Thoracic aorta (tissue), 2 donors: ENCODE data around the gene RHOJ. TPM values are rescaled to one million over a fixed set of nuclear protein-coding genes. Genes with fewer than 3 reads are reported as not detected.

Experiments
- ATAC-seq: fragments of 150-250 bp; one replicate; pipeline ENCODE4 v1.8.0; 2017; ENCODE audit warnings: low read depth; ENCODE audit not compliant: insufficient number of reproducible peaks, low FRiP score
- DNase-seq: peaks from one replicate; pipeline ENCODE4 v3.0.0-alpha.2; 2020; ENCODE audit warnings: low spot score
- H3K27ac ChIP-seq, 2 donors: fragments of 200-600 bp; sonication (generic); 1 replicate in 1 of 2; 2 replicates in 1 of 2; pipeline ENCODE4 v1.5.1; 2016; ENCODE audit warnings: mild to moderate bottlenecking in 2 of 2, moderate library complexity in 2 of 2
- H3K27me3 ChIP-seq: fragments of 200-600 bp; sonication (generic); replicated peaks from 2 replicates; pipeline ENCODE4 v1.6.0; 2016; ENCODE audit warnings: mild to moderate bottlenecking; ENCODE audit not compliant: insufficient read depth
- H3K36me3 ChIP-seq: fragments of 200-600 bp; sonication (generic); one replicate; pipeline ENCODE4 v1.5.1; 2016
- H3K4me1 ChIP-seq, 2 donors: fragments of 200-600 bp; sonication (generic); 1 replicate in 1 of 2; 2 replicates in 1 of 2; pipeline versions ENCODE4 v1.5.1 to v1.6.0; 2016; ENCODE audit warnings: low read depth in 2 of 2, mild to moderate bottlenecking in 1 of 2; ENCODE audit not compliant: control insufficient read depth in 1 of 2
- H3K4me3 ChIP-seq: fragments of 200-600 bp; sonication (generic); 2 replicates; pipeline ENCODE4 v1.5.1; 2016; ENCODE audit warnings: mild to moderate bottlenecking
- H3K9me3 ChIP-seq: fragments of 200-600 bp; sonication (generic); 2 replicates; pipeline ENCODE4 v1.5.1; 2016
- total RNA-seq, 2 donors: library from RNA; depleted of rRNA; stranded (reverse); fragments of >200 nt; gene quantifications; one replicate each; pipeline versions ENCODE4 v1.1.0 to v1.2.3, GENCODE V29; 2016
- TF ChIP-seq, protein P1 (sequence below): fragments of 200-600 bp; sonication (generic); IDR thresholded peaks from one replicate; pipeline ENCODE4 v1.5.1; 2019; ENCODE audit warnings: antibody characterized with exemption

Gene RHOJ
- total RNA-seq, 2 donors from 2014 or later, result 7.6 to 23.4 TPM

DNA sequence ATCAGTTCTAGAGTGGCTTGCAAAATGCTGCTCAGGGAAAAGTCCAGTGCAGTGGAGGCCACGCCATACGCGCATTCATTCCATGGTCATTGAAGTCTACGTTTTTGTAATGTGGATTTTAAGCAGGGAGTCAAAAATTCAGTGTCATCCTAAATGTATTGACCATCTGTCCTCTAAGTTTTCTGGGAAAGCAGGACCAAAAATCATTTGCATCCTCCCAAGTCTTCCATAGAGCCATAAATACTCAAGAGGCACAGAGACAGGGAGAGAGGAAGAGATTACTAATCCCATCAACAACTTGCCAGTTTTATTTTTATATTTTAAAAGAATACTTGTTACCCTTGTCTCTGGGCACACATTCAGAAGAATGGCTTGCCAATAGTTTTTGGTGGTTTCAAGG, 36.9 kb downstream of the RHOJ start:
- Histone ChIP-seq H3K4me1 (peaks cover 11 to 21% of the 10 kb centered on the region in 2 donors), H3K9me3 (no peaks in the 10 kb centered on the region), H3K4me3 (no peak overlapping the region), H3K36me3 (no peaks in the 10 kb centered on the region), H3K27me3 (no peaks in the 10 kb centered on the region), H3K27ac (peak overlapping the region in 1 of 2 donors; percentile 32)
- ATAC-seq, result no peak
- TF ChIP-seq, protein P1, sequence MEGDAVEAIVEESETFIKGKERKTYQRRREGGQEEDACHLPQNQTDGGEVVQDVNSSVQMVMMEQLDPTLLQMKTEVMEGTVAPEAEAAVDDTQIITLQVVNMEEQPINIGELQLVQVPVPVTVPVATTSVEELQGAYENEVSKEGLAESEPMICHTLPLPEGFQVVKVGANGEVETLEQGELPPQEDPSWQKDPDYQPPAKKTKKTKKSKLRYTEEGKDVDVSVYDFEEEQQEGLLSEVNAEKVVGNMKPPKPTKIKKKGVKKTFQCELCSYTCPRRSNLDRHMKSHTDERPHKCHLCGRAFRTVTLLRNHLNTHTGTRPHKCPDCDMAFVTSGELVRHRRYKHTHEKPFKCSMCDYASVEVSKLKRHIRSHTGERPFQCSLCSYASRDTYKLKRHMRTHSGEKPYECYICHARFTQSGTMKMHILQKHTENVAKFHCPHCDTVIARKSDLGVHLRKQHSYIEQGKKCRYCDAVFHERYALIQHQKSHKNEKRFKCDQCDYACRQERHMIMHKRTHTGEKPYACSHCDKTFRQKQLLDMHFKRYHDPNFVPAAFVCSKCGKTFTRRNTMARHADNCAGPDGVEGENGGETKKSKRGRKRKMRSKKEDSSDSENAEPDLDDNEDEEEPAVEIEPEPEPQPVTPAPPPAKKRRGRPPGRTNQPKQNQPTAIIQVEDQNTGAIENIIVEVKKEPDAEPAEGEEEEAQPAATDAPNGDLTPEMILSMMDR, result no peak
- DNase-seq, result no peak

DNA sequence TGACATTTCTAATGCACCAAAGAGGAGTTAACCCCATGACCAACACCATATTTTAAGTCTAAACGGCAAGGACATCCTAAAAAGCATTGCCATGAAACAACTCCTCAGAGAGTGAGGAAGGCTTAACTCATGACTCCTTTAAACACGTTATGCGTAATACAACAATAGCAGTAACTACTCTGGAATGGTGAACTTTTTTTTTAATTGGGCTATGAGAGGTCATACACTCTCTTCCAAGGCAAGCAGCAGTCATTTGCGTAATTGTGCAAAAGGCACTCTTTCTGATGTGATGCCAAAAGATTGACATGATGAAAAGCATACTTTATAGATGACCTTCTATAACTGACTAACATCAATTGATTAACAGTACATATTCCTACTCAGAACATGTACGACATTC, 39.4 kb downstream of the RHOJ start:
- no peaks in the 10 kb centered on the region for H3K9me3 ChIP-seq
- no peaks in the 10 kb centered on the region for H3K27me3 ChIP-seq
- no peak overlapping the region for H3K4me3 ChIP-seq
- H3K36me3 ChIP-seq, result no peaks in the 10 kb centered on the region
- H3K27ac ChIP-seq, result no peak overlapping the region
- no peak for ATAC-seq
- H3K4me1 ChIP-seq, result peaks cover 17 to 33% of the 10 kb centered on the region in 2 donors
- DNase-seq, result no peak
- TF ChIP-seq, protein P1, result no peak

DNA sequence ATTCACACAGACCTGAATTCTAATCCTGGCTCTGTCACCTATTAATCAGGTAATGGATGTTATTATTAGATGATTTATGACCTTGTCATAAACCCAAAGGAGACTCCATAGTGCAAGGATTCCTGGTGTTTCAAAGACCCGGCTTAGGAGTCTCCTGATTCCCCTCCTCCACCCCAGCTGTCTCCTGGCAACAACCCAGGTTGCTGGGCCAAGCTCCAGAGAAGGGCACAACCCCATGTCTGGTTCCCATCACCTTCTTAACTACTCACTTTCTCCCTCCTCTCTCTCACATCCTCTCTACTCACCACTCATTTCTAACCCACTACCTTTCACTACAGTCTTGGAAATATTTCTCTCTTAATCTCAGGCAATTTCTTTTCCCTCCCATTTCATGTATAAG, 41.6 kb downstream of the RHOJ start:
- TF ChIP-seq, protein P1, result no peak
- H3K27me3 ChIP-seq, result no peaks in the 10 kb centered on the region
- no peak overlapping the region for H3K27ac ChIP-seq
- no peak overlapping the region for H3K4me3 ChIP-seq
- H3K4me1 ChIP-seq, result peaks cover 18 to 39% of the 10 kb centered on the region in 2 donors
- no peaks in the 10 kb centered on the region for H3K36me3 ChIP-seq
- ATAC-seq (no peak), DNase-seq (no peak)
- H3K9me3 ChIP-seq, result no peaks in the 10 kb centered on the region

DNA sequence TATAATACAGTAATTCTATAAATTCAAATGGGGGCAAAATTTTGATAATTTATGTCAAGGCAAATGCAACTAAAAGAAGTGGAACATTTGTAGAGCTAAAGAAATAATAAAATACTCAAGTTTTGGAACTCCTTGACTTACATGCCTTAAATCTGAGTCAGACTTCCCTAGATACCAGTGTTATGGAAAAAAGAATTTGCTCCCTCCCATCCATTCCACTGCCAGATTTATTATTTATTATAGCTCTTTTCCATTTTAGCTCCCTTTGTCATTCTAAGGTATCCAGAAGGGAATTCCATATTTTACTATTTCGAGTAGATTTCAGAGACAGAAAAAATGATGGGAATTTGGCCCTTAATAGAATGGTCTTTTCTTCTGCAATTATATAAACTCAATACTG, 44.0 kb downstream of the RHOJ start:
- peaks cover 13 to 25% of the 10 kb centered on the region in 2 donors for H3K4me1 ChIP-seq
- no peak for DNase-seq
- H3K27ac ChIP-seq, result peak overlapping the region in 1 of 2 donors; percentile 85
- H3K4me3 ChIP-seq, result no peak overlapping the region
- TF ChIP-seq, protein P1, result no peak
- ATAC-seq, result peak; percentile 81
- H3K27me3 ChIP-seq, result no peaks in the 10 kb centered on the region
- no peaks in the 10 kb centered on the region for H3K9me3 ChIP-seq
- H3K36me3 ChIP-seq, result no peaks in the 10 kb centered on the region

DNA sequence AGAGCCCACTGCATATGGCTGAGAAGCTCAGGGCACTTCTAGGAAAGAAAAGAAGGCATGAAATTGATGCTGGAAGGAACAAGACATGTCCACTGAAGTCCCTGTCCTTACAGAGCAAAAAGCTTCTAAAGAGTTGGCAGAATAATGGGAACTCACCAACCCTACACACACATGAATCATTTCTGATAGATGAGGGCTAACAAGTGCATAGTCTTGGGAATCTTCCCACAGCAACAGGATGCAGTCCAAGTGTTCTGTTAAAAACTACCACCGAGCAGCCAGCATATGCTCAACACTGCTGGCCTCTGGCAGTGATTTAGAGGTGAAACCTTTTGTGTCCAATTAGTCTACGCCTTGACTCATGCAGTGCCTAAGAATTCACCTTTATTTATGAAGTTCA, 44.8 kb downstream of the RHOJ start:
- H3K9me3 ChIP-seq, result no peaks in the 10 kb centered on the region
- peak overlapping the region; percentile 76 to 85 for H3K27ac ChIP-seq
- peak overlapping the region; percentile 40 for H3K4me3 ChIP-seq
- H3K27me3 ChIP-seq, result no peaks in the 10 kb centered on the region
- H3K4me1 ChIP-seq, result peaks cover 13 to 25% of the 10 kb centered on the region in 2 donors
- H3K36me3 ChIP-seq, result no peaks in the 10 kb centered on the region
- TF ChIP-seq, protein P1, result no peak
- no peak for ATAC-seq
- DNase-seq, result peak; percentile 6
